Lung (tissue), 12 donors: Measurements from ENCODE around the gene FAM25A. TPM values are rescaled to one million over a fixed set of nuclear protein-coding genes. Genes with fewer than 3 reads are reported as not detected.
A peak's percentile ranks its signal among the peaks of the same experiment; 100 is the strongest.

Experiments
- ATAC-seq: fragments of 200-7000 bp; cut with Tn5 transposase; one replicate; pipeline ENCODE4 v1.9.1; 2020; ENCODE audit warnings: moderate number of reproducible peaks; ENCODE audit not compliant: insufficient read depth, low FRiP score
- DNase-seq, 3 donors: peaks; one replicate each; pipeline ENCODE4 v3.0.0-alpha.2; 2013 to 2017
- H3K27ac ChIP-seq, 2 donors: one replicate each; pipeline ENCODE4 v1.5.1; 2013; ENCODE audit warnings: mild to moderate bottlenecking in 2 of 2, moderate library complexity in 2 of 2, control low read depth in 1 of 2, inconsistent platforms in 1 of 2, low read depth in 1 of 2, low read length in 1 of 2
- H3K27me3 ChIP-seq, 3 donors: one replicate each; pipeline ENCODE4 v1.5.1; 2013; ENCODE audit warnings: low read length in 2 of 3; ENCODE audit not compliant: control insufficient read depth in 3 of 3, insufficient read depth in 3 of 3
- H3K36me3 ChIP-seq, 4 donors: one replicate each; pipeline ENCODE4 v1.5.1; 2013; ENCODE audit warnings: low read length in 4 of 4, mild to moderate bottlenecking in 1 of 4, moderate library complexity in 1 of 4; ENCODE audit not compliant: control insufficient read depth in 4 of 4, insufficient read depth in 4 of 4
- H3K4me1 ChIP-seq, 5 donors: one replicate each; pipeline ENCODE4 v1.5.1; 2013; ENCODE audit warnings: low read length in 5 of 5, mild to moderate bottlenecking in 2 of 5, moderate library complexity in 1 of 5; ENCODE audit not compliant: control insufficient read depth in 5 of 5, insufficient read depth in 5 of 5
- H3K4me3 ChIP-seq: one replicate; pipeline ENCODE4 v1.5.1; 2013; ENCODE audit warnings: mild to moderate bottlenecking, control low read depth, moderate library complexity
- H3K9ac ChIP-seq, 2 donors: one replicate each; pipeline ENCODE4 v1.5.1; 2013; ENCODE audit warnings: low read length in 2 of 2, control low read depth in 1 of 2; ENCODE audit not compliant: insufficient read depth in 1 of 2
- H3K9me3 ChIP-seq, 4 donors: one replicate each; pipeline ENCODE4 v1.5.1; 2013; ENCODE audit warnings: low read length in 3 of 4, mild to moderate bottlenecking in 1 of 4, moderate library complexity in 1 of 4; ENCODE audit not compliant: control insufficient read depth in 4 of 4, insufficient read depth in 3 of 4
- WGBS, 2 donors: extraction: QIAGEN DNeasy Blood & Tissue Kit; methylation state at CpG; one replicate each; pipeline ENCODE4 v1.1.7; 2013; 5-methylcytosine and 5-hydroxymethylcytosine counted together
- polyA plus RNA-seq, 2 donors: library from polyadenylated mRNA; stranded (reverse); fragments of 200-250 nt; gene quantifications; one replicate each; pipeline ENCODE4 v1.2.1, GENCODE V29; 2013
- total RNA-seq, 2 donors: library from RNA; depleted of rRNA in 1 of 2; stranded (reverse); fragments of >200 nt in 1 of 2; gene quantifications; one replicate each; pipeline ENCODE4 v1.2.1, GENCODE V29; 2014 to 2021
- TF ChIP-seq, protein P1 (sequence below): IDR thresholded peaks from 2 replicates; pipeline ENCODE4 v1.5.1; 2012; ENCODE audit warnings: mild to moderate bottlenecking; ENCODE audit errors: control extremely low read depth, extremely low read depth
- donor health status: control.
- donor health status: control.
- donor health status: Bipolar disorder and iron deficiency.
- donor health status: healthy.
- donor health status: DM: yes; HTN: yes; CAD: no.

FAM25A gene
- total and polyA plus RNA-seq, 4 donors: 0.45 TPM; not detected in 3

DNA sequence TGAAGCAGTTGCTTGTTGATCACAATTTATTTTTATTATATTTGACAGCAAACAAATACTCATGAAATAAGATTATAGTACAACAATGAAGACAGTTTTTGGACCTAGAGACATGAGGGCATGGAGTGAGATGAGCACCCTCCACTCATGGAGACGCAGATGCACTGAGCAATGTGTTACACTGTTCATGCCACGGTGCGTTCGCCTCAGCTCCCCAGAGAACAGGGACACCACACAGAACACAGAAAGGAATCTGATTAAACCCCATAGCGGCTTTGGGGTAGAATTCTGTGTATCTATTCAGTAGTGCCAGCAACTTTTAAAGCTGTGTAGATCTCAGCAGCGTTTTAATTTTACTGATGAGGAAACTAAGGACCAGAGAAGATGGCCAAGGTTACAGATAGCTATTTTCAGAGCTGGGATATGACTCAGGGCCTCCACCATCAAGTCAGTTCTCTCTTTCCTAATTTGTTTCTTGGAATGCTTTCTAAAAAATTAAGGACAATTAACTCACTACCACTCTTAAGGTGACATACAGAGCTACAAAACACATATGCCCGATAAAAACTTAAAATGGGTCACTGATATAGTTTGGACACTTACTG is 33.6 kb downstream of the FAM25A start:
- peaks cover 14 to 35% (median 28%) of the 10 kb centered on the region in 4 donors for H3K36me3 ChIP-seq
- H3K4me3 ChIP-seq: no peak overlapping the region
- no peak overlapping the region for H3K9ac ChIP-seq
- peaks cover 2 to 36% (median 4%) of the 10 kb centered on the region in 5 donors for H3K4me1 ChIP-seq
- no peaks in the 10 kb centered on the region for H3K9me3 ChIP-seq
- WGBS, 2 donors: 94 to 96% methylated on average over 7 of the region's 7 CpGs
- ATAC-seq: no peak
- no peak overlapping the region for H3K27ac ChIP-seq
- DNase-seq: peak in 1 of 3 donors; percentile 14
- no peaks in the 10 kb centered on the region for H3K27me3 ChIP-seq
- TF ChIP-seq, protein P1, sequence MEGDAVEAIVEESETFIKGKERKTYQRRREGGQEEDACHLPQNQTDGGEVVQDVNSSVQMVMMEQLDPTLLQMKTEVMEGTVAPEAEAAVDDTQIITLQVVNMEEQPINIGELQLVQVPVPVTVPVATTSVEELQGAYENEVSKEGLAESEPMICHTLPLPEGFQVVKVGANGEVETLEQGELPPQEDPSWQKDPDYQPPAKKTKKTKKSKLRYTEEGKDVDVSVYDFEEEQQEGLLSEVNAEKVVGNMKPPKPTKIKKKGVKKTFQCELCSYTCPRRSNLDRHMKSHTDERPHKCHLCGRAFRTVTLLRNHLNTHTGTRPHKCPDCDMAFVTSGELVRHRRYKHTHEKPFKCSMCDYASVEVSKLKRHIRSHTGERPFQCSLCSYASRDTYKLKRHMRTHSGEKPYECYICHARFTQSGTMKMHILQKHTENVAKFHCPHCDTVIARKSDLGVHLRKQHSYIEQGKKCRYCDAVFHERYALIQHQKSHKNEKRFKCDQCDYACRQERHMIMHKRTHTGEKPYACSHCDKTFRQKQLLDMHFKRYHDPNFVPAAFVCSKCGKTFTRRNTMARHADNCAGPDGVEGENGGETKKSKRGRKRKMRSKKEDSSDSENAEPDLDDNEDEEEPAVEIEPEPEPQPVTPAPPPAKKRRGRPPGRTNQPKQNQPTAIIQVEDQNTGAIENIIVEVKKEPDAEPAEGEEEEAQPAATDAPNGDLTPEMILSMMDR: no peak

DNA sequence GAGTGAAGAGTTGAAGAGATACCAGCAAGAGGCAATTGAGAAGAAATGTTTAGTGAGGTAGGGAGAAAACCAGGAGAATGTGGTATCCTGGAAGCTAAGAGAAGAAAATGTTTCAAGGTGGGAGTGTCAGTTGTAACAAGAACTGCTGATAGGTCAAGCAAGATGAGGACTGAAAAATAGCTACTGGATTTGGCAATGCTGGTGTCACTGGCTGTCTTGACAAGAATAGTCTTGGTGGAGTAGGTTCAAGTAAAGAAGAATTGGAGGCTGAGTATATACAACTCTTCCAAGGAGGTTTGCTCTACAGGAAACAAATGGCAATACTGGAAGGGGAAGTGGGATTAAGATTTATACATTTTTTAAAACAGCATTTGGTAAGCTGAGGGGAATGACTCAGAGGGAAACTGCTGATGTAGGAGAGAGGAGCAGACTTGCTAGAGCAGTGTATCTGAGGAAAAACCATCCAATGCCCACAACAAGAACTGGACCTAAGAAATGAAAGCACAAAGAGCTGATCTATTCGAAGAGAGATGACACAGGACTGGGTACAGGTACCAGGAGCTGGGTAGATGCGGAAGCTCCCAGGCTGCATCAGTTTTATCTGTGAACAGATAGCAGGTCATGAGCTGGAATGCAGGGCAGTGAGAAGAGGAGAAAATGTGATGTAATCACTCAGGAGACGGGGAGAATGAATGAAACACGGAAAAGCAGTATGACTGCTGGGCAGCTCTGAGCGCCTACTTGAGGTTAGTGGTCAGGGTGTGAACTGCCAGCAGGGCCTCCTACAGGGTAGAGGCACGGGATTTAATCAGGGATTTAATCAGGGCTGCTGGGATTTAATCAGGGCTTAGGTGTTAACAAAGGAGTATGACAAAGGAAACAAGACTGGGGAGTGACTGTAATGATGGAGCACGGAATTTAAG is 34.5 kb downstream of the FAM25A start:
- H3K27me3 ChIP-seq: no peaks in the 10 kb centered on the region
- ATAC-seq: peak; percentile 61
- peak in 2 of 3 donors; percentile 33 to 46 for DNase-seq
- no peaks in the 10 kb centered on the region for H3K9me3 ChIP-seq
- 38 to 60% methylated on average over 7 of the region's 7 CpGs for WGBS, 2 donors
- TF ChIP-seq, protein P1: no peak
- H3K4me1 ChIP-seq: peaks cover 2 to 36% (median 4%) of the 10 kb centered on the region in 5 donors
- peaks cover 14 to 31% (median 27%) of the 10 kb centered on the region in 4 donors for H3K36me3 ChIP-seq
- H3K4me3 ChIP-seq: no peak overlapping the region
- peak overlapping the region in 1 of 2 donors; percentile 65 for H3K27ac ChIP-seq
- no peak overlapping the region for H3K9ac ChIP-seq

DNA sequence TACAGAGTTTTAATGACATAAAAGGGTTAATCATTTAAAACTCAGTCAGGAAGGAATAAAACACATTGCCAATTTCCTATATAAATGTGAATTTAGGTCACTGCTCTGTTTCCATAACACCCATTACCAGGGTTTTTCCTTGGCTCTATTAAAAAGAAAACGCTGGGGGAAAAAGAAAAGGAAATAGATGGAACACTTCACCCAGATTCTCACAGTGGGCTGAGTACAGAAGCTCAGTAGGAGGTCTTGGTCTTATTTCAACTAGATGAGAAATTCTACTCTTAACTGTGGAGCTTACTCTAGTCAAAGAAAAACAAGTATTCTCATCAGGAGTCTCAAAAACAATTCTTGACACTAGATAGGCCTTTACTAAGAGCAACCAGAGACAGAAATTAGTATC is 38.1 kb downstream of the FAM25A start:
- DNase-seq (peak in 2 of 3 donors; percentile 60 to 80), ATAC-seq (no peak)
- WGBS, 2 donors: 58 to 81% methylated on average over 1 of the region's 1 CpG
- H3K36me3 ChIP-seq: peaks cover 19 to 35% (median 28%) of the 10 kb centered on the region in 4 donors
- TF ChIP-seq, protein P1: no peak
- no peak overlapping the region for H3K4me3 ChIP-seq
- H3K27me3 ChIP-seq: no peaks in the 10 kb centered on the region
- no peak overlapping the region for H3K9ac ChIP-seq
- peaks cover 2 to 24% (median 4%) of the 10 kb centered on the region in 5 donors for H3K4me1 ChIP-seq
- no peak overlapping the region for H3K27ac ChIP-seq
- no peaks in the 10 kb centered on the region for H3K9me3 ChIP-seq
